AG10803 (cell line): ENCODE results near the gene PABPC1L.

Experiments used
- DNase-seq: peaks from one replicate; pipeline ENCODE4 v3.0.0; 2010; ENCODE audit warnings: low read depth
- H3K4me3 ChIP-seq: 2 replicates; pipeline ENCODE4 v1.5.1; 2011; ENCODE audit warnings: mild to moderate bottlenecking, low read length, control low read depth
- CTCF ChIP-seq: conservative IDR thresholded peaks from 2 replicates; pipeline ENCODE4 v1.5.1; 2011; ENCODE audit warnings: mild to moderate bottlenecking, low read length, control low read depth, inconsistent platforms

PABPC1L gene

GRCh38 chr20:44883214-44883902, 26.5 kb upstream of the PABPC1L start:
- TF ChIP-seq CTCF: no peak
- DNase-seq: no peak
- H3K4me3 ChIP-seq: no peak overlapping the region

DNA sequence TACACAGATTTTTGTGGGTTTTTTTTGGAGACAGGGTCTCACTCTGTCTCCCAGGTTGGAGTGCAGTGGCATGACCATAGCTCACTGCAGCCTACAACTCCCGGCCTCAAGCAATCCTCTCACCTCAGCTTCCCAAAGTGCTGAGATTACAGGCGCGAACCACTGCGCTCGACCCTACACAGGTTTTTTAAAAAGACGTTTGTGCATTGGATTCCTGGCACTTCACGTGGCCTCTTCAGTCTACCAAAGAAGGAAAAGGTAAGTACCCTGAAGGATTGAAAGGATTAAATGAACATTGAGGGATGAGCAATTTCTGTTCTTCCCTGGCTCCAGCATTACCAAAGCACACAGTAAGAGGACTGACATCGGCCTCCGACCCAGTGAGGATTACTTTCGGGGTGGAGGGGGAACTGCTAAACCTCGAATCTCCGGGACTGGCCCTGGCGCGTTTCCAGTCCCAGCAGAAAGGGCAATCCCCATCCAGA, 24.9 kb upstream of the PABPC1L start:
- peak overlapping the region; percentile 68 for H3K4me3 ChIP-seq

DNA sequence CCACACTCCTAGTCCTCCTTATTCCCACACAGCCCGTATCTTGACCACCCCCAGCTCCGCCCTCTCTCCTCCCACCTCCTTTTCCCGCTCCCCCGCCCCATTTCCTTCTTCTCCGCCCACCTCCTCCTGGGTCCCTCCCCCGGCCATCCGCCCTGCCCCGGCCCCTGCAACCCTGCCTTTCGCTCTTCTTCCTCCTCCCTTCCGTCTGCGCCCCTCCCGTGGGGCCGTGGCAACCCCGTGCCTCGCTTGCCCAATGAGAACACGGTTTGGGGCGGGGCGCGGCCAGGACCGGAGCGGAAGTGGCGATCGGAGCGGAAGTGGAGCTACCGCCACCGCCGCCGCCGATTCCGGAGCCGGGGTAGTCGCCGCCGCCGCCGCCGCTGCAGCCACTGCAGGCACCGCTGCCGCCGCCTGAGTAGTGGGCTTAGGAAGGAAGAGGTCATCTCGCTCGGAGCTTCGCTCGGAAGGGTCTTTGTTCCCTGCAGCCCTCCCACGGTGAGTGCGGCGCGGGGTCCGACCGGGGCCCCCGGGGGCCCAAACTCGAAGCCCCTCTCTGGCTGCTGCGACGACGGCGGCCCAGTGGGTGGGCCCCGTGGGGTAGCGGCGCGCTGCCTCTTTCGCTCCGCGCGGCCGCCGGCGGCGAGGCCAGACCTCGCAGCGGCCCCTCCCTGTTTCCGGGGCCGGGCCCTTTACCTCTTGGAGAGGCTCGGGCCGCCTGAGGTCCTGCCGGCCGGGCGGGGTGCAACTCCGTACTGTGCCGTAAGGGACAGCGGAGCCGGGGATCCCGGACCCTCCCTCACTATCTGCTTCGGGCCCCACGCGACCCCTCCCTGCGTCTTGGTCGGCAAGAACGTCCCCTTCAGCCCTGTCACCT, 24.2 kb upstream of the PABPC1L start, which contains the start of gene YWHAB:
Gene YWHAB, plus strand, starts transcription at position 314 of the 874 bp plus-strand sequence. CDS start 15,829 bp downstream, outside the sequence.
- peak within 1 kb of the TSS; percentile 85 for H3K4me3 ChIP-seq
- TF ChIP-seq CTCF: no peak
- DNase-seq: peak; percentile 97

More for the DNA sequence above, 24.9 kb upstream of the PABPC1L start:
- TF ChIP-seq CTCF: no peak
- no peak for DNase-seq

DNA sequence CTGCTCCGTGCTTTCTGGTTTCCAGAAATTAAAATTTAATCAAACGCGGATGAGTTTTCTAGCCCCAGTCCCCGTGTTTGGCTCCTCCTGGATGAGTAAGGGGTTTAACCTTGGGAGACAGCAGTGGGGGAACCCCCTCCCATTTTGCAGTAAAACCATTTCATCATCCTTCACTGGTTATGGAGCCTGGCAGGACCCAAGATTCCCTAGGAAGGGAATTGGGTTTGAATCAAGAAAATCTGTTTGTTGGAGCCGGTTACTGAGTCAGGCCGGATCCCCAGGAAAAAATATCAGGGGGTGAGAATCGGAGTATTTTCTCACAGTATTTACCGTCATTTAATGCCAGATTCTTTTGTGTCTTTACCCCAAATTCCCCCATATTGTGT, 23.6 kb upstream of the PABPC1L start:
- no peak for DNase-seq
- TF ChIP-seq CTCF: no peak

GRCh38 chr20:44886828-44887227, 23.0 kb upstream of the PABPC1L start:
- H3K4me3 ChIP-seq: peak overlapping the region; percentile 85
- no peak for TF ChIP-seq CTCF
- DNase-seq: no peak

More for the DNA sequence above, 23.6 kb upstream of the PABPC1L start:
- peak overlapping the region; percentile 85 for H3K4me3 ChIP-seq

- DNase-seq: no peak
- H3K4me3 ChIP-seq: peak overlapping the region; percentile 85
- TF ChIP-seq CTCF: no peak
Observed at GRCh38 chr20:44887466-44887865, 22.4 kb upstream of the PABPC1L start.
